MM.1S (cell line): ENCODE results near the gene ART1.

ENCODE experiments used
- DNase-seq: peaks from one replicate; pipeline ENCODE4 v3.0.0-alpha.2; 2015
- H2AFZ ChIP-seq: fragments of 300-600 bp; sonication (generic); 2 replicates; pipeline ENCODE4 v1.6.0; 2016; ENCODE audit warnings: antibody characterized with exemption, low read length
- H3F3A ChIP-seq: fragments of 300-600 bp; sonication (generic); 2 replicates; pipeline ENCODE4 v1.6.1; 2016; ENCODE audit warnings: mild to moderate bottlenecking, antibody characterized with exemption, low read length, moderate library complexity, mixed read lengths; ENCODE audit not compliant: insufficient read depth
- H3K27ac ChIP-seq: fragments of 300-600 bp; sonication (generic); 2 replicates; pipeline ENCODE4 v1.5.1; 2016; ENCODE audit warnings: mild to moderate bottlenecking, low read length
- H3K27me3 ChIP-seq: fragments of 300-600 bp; sonication (generic); replicated peaks from 2 replicates; pipeline ENCODE4 v1.6.0; 2016; ENCODE audit warnings: low read length; ENCODE audit not compliant: insufficient read depth
- H3K36me3 ChIP-seq: fragments of 300-600 bp; sonication (generic); replicated peaks from 2 replicates; pipeline ENCODE4 v1.6.1; 2016; ENCODE audit warnings: mild to moderate bottlenecking, low read length, mixed read lengths; ENCODE audit not compliant: insufficient read depth
- H3K4me1 ChIP-seq: fragments of 300-600 bp; sonication (generic); 2 replicates; pipeline ENCODE4 v1.6.1; 2016; ENCODE audit warnings: low read length, mixed read lengths
- H3K4me2 ChIP-seq: fragments of 300-600 bp; sonication (generic); 2 replicates; pipeline ENCODE4 v1.6.0; 2016; ENCODE audit warnings: low read depth, low read length
- H3K4me3 ChIP-seq: fragments of 300-600 bp; sonication (generic); 2 replicates; pipeline ENCODE4 v1.5.1; 2016; ENCODE audit warnings: low read length, mixed read lengths
- H3K79me2 ChIP-seq: fragments of 300-600 bp; sonication (generic); 2 replicates; pipeline ENCODE4 v1.6.1; 2016; ENCODE audit warnings: mixed run types, low read length, mixed read lengths
- H3K9ac ChIP-seq: fragments of 300-600 bp; sonication (generic); 2 replicates; pipeline ENCODE4 v1.6.1; 2016; ENCODE audit warnings: low read length, mixed read lengths
- H3K9me2 ChIP-seq: fragments of 300-600 bp; sonication (generic); replicated peaks from 2 replicates; pipeline ENCODE4 v1.6.1; 2016; ENCODE audit warnings: mild to moderate bottlenecking, low read length, mixed read lengths; ENCODE audit not compliant: insufficient read depth
- H3K9me3 ChIP-seq: fragments of 300-600 bp; sonication (generic); replicated peaks from 2 replicates; pipeline ENCODE4 v1.6.1; 2016; ENCODE audit warnings: mild to moderate bottlenecking, low read length, mixed read lengths; ENCODE audit not compliant: insufficient read depth
- H4K20me1 ChIP-seq: fragments of 300-600 bp; sonication (generic); 2 replicates; pipeline ENCODE4 v1.6.1; 2016; ENCODE audit warnings: mild to moderate bottlenecking, low read length, moderate library complexity, mixed read lengths; ENCODE audit not compliant: insufficient read depth
- EZH2 ChIP-seq: fragments of 300-600 bp; sonication (generic); optimal IDR thresholded peaks from 2 replicates; pipeline ENCODE3; 2017; ENCODE audit warnings: low read depth, mild to moderate bottlenecking, antibody characterized with exemption, low read length, mixed read lengths
- EZH2phosphoT487 ChIP-seq: fragments of 300-600 bp; sonication (generic); IDR thresholded peaks from 2 replicates; pipeline ENCODE4 v1.6.1; 2018; ENCODE audit warnings: antibody characterized with exemption, low read length
- TF ChIP-seq, protein P1 (sequence below): fragments of 300-600 bp; sonication (generic); IDR thresholded peaks from 2 replicates; pipeline ENCODE4 v1.5.1; 2016; ENCODE audit warnings: antibody characterized with exemption, low read length, mixed read lengths

ART1 gene

DNA sequence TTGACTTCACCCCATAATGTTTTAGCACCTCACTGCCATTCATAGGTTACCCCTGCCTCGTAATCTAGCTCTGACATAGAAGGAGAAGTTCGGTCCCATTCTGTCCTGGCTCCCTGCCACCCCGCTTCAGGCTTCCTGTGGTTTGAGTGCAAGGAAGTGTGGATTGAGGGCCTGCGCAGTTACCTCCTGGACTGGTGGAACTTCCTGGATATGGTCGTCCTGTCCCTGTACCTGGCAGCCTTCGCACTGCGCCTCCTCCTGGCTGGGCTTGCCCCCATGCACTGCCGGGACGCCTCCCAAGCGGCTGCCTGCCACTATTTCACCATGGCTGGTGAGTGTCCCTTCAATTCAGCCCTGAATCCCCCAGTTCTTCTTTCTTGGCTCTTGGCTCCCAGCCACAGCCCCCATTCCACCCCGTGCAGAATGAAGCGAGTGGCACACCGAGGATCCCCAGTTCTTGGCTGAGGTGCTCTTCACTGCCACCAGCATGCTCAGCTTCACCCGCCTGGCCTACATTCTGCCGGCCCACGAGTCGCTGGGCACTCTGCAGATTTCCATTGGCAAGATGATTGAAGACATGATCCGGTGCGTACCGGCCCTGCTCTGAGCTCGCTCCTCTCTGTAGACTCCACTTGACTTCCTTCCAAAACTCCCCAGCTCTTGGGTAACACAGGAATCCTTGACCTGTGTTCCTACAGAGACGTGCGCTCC lies 18.5 kb upstream of the ART1 start:
- Histone ChIP-seq H3K36me3 (no peaks in the 10 kb centered on the region), H3K4me3 (no peak overlapping the region), H3K9me2 (no peaks in the 10 kb centered on the region), H3K4me1 (no peaks in the 10 kb centered on the region), H2AFZ (no peak overlapping the region), H3K9me3 (no peaks in the 10 kb centered on the region), H3K4me2 (no peak overlapping the region), H3K27ac (no peak overlapping the region), H3F3A (no peaks in the 10 kb centered on the region), H3K79me2 (no peaks in the 10 kb centered on the region), H3K27me3 (no peaks in the 10 kb centered on the region), H3K9ac (no peak overlapping the region), H4K20me1 (no peaks in the 10 kb centered on the region)
- DNase-seq: no peak
- TF ChIP-seq EZH2phosphoT487 (no peak), EZH2 (no peak)
- TF ChIP-seq, protein P1, sequence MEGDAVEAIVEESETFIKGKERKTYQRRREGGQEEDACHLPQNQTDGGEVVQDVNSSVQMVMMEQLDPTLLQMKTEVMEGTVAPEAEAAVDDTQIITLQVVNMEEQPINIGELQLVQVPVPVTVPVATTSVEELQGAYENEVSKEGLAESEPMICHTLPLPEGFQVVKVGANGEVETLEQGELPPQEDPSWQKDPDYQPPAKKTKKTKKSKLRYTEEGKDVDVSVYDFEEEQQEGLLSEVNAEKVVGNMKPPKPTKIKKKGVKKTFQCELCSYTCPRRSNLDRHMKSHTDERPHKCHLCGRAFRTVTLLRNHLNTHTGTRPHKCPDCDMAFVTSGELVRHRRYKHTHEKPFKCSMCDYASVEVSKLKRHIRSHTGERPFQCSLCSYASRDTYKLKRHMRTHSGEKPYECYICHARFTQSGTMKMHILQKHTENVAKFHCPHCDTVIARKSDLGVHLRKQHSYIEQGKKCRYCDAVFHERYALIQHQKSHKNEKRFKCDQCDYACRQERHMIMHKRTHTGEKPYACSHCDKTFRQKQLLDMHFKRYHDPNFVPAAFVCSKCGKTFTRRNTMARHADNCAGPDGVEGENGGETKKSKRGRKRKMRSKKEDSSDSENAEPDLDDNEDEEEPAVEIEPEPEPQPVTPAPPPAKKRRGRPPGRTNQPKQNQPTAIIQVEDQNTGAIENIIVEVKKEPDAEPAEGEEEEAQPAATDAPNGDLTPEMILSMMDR: no peak

GRCh38 chr11:3627291-3627690 lies 17.6 kb upstream of the ART1 start:
- Histone ChIP-seq H3K9me2 (no peaks in the 10 kb centered on the region), H4K20me1 (no peaks in the 10 kb centered on the region), H3K9me3 (no peaks in the 10 kb centered on the region), H3K27me3 (no peaks in the 10 kb centered on the region), H3K36me3 (no peaks in the 10 kb centered on the region), H3K9ac (no peak overlapping the region), H3K27ac (no peak overlapping the region), H3F3A (no peaks in the 10 kb centered on the region), H3K79me2 (no peaks in the 10 kb centered on the region), H3K4me1 (no peaks in the 10 kb centered on the region), H3K4me3 (no peak overlapping the region), H2AFZ (no peak overlapping the region), H3K4me2 (no peak overlapping the region)
- DNase-seq: no peak
- TF ChIP-seq EZH2 (no peak), EZH2phosphoT487 (no peak)

- Histone ChIP-seq H3K4me2 (no peak overlapping the region), H3K9me2 (no peaks in the 10 kb centered on the region), H2AFZ (no peak overlapping the region), H3K4me1 (peaks cover 10% of the 10 kb centered on the region), H3K9me3 (no peaks in the 10 kb centered on the region), H3K27ac (no peak overlapping the region), H4K20me1 (no peaks in the 10 kb centered on the region), H3K36me3 (no peaks in the 10 kb centered on the region), H3K79me2 (no peaks in the 10 kb centered on the region), H3F3A (no peaks in the 10 kb centered on the region), H3K27me3 (no peaks in the 10 kb centered on the region), H3K9ac (no peak overlapping the region), H3K4me3 (no peak overlapping the region)
- no peak for TF ChIP-seq EZH2
- TF ChIP-seq, protein P1: no peak
- no peak for TF ChIP-seq EZH2phosphoT487
- no peak for DNase-seq
These were observed 13.6 kb upstream of the ART1 start for GRCh38 chr11:3631331-3631730.

- Histone ChIP-seq H3F3A (no peaks in the 10 kb centered on the region), H3K4me3 (no peak overlapping the region), H3K27me3 (no peaks in the 10 kb centered on the region), H2AFZ (no peak overlapping the region), H3K27ac (no peak overlapping the region), H3K4me2 (no peak overlapping the region), H3K36me3 (no peaks in the 10 kb centered on the region), H3K9me3 (no peaks in the 10 kb centered on the region), H3K79me2 (no peaks in the 10 kb centered on the region), H3K9me2 (no peaks in the 10 kb centered on the region), H4K20me1 (no peaks in the 10 kb centered on the region), H3K4me1 (peaks cover 10% of the 10 kb centered on the region), H3K9ac (no peak overlapping the region)
- TF ChIP-seq EZH2 (no peak), EZH2phosphoT487 (no peak)
- TF ChIP-seq, protein P1: no peak
- DNase-seq: no peak
These were observed 12.8 kb upstream of the ART1 start for GRCh38 chr11:3632070-3632660.
